ENCODE data around the gene WDR35.

DNA sequence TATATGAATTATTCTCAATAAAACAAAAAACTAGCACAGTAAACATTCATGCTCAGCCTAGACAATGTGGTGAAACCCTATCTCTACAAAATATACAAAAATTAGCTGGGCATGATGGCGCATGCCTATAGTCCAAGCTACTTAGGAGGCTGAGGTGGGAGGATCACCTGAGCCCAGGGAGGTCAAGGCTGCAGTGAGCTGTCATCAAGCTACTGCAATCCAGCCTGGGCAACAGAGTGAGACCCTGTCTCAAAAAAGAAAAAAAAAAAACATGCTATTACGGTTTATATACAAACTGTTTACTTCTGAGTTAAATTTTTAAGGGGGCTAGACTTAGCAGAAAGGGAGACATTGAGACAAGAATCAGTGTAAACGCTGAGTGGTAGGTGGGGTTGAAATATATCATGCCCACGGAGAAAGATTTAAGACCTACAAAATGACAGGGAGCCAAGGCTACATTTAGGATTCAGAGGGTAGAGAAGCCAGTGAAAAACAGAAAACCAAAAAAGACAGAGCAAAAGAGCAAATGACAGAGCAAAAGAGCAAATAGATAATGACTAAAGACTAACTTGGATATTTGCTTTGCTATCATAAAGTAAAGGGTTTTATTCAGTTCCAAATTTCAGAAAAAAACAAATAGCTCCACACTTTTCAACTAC, 95.6 kb downstream of the WDR35 start:
- TF ChIP-seq, protein P1, sequence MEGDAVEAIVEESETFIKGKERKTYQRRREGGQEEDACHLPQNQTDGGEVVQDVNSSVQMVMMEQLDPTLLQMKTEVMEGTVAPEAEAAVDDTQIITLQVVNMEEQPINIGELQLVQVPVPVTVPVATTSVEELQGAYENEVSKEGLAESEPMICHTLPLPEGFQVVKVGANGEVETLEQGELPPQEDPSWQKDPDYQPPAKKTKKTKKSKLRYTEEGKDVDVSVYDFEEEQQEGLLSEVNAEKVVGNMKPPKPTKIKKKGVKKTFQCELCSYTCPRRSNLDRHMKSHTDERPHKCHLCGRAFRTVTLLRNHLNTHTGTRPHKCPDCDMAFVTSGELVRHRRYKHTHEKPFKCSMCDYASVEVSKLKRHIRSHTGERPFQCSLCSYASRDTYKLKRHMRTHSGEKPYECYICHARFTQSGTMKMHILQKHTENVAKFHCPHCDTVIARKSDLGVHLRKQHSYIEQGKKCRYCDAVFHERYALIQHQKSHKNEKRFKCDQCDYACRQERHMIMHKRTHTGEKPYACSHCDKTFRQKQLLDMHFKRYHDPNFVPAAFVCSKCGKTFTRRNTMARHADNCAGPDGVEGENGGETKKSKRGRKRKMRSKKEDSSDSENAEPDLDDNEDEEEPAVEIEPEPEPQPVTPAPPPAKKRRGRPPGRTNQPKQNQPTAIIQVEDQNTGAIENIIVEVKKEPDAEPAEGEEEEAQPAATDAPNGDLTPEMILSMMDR (IDR thresholded peaks at IDR 0.05; ENCODE audit: low read length) = no peak
- TF ChIP-seq EZH2phosphoT487 (IDR thresholded peaks at IDR 0.05; ENCODE audit: low read length) = no peak

Measured in MM.1S (cell line).